Activated naive CD8-positive, alpha-beta T cell treated with anti-CD3 and anti-CD28 coated beads, Interleukin-2, amount 50 U/mL, for 24 hours (primary cell): ENCODE measurements around the gene SNCB.

Source experiments
- ATAC-seq: fragments of 150-1000 bp; cut with Tn5 transposase; one replicate; pipeline ENCODE4 v1.10.0; 2021
- DNase-seq: peaks from one replicate; pipeline ENCODE4 v3.0.0; 2021
- H3K27ac Mint-ChIP-seq: one replicate; pipeline ENCODE4 v1.8.0; 2021; ENCODE audit warnings: mild to moderate bottlenecking, mixed read lengths
- H3K27me3 Mint-ChIP-seq: one replicate; pipeline ENCODE4 v1.8.0; 2021; ENCODE audit warnings: mixed read lengths
- H3K36me3 Mint-ChIP-seq: one replicate; pipeline ENCODE4 v1.8.0; 2021; ENCODE audit warnings: low read depth, mixed read lengths
- H3K4me1 Mint-ChIP-seq: one replicate; pipeline ENCODE4 v1.8.0; 2021; ENCODE audit warnings: mixed read lengths
- H3K4me3 Mint-ChIP-seq: one replicate; pipeline ENCODE4 v1.8.0; 2021; ENCODE audit warnings: mild to moderate bottlenecking, moderate library complexity, mixed read lengths
- H3K9me3 Mint-ChIP-seq: one replicate; pipeline ENCODE4 v1.8.0; 2021; ENCODE audit warnings: mixed read lengths

The SNCB gene

DNA sequence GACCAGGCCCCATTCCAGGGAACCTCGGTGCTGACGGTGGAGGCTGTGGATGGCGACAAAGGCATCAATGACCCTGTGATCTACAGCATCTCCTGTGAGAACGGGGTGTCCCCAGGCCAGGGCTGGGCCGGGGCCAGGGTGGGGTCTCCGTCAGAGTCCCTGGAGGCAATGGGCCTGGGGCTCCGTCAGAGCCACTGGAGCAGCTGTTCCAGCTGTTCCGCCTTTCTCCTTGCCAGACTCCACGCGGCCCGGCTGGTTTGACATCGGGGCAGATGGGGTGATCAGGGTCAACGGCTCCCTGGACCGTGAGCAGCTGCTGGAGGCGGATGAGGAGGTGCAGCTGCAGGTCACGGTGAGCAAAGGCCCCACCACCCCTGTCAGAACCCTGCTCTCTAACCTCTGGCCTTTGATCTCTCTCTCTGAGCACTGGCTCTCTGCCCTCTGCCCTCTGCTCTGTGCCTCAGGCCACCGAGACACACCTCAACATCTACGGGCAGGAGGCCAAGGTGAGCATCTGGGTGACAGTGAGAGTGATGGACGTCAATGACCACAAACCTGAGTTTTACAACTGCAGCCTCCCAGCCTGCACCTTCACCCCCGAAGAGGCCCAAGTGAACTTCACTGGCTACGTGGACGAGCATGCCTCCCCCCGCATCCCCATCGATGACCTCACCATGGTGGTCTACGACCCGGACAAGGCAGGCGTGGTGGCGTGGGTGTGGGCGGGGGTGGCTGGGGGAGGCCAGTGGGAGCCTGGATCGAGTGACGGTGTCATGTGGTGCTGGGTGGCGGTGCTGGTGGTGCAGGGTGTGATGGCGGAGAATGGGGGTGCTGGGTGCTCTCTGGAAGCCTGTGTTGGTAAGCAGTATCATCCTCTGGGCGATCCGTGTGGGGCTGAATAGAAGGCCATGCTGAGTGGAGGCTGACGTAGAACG lies 54.6 kb downstream of the SNCB start:
- Mint-ChIP-seq H3K27ac (no peak overlapping the region), H3K36me3 (no peaks in the 10 kb centered on the region), H3K27me3 (peaks cover 2% of the 10 kb centered on the region), H3K9me3 (no peaks in the 10 kb centered on the region), H3K4me3 (no peak overlapping the region), H3K4me1 (no peaks in the 10 kb centered on the region)
- DNase-seq (no peak), ATAC-seq (no peak)

DNA sequence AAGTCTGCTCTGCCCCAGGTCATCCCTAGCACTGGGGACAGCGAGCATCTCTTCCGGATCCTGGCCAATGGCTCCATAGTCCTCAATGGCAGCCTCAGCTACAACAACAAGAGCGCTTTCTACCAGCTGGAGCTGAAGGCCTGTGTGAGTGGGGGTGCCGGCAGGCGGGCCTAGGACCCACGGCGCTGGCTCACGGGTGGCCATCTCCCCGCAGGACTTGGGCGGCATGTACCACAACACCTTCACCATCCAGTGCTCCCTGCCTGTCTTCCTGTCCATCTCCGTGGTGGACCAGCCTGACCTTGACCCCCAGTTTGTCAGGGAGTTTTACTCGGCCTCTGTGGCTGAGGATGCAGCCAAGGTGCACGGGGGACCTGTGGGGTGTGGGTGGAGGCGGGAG lies 55.3 kb downstream of the SNCB start:
- ATAC-seq, result no peak
- no peak overlapping the region for H3K4me3 Mint-ChIP-seq
- no peaks in the 10 kb centered on the region for H3K9me3 Mint-ChIP-seq
- H3K27me3 Mint-ChIP-seq, result peaks cover 2% of the 10 kb centered on the region
- H3K4me1 Mint-ChIP-seq, result no peaks in the 10 kb centered on the region
- no peak overlapping the region for H3K27ac Mint-ChIP-seq
- no peak for DNase-seq
- no peaks in the 10 kb centered on the region for H3K36me3 Mint-ChIP-seq

DNA sequence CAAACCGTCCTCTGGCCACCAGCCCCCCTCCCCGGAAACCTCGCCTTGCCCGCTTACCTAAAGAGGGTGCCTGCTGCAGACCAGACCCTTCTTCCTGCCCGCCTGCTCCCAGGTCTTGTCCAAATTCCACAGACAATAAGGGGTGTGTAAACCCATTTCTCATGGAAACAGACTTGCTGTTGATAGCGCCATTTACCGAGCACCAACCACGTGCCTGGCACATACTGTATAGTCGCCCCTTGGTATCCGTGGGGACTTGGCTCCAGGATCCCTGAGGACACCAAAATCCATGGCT lies 56.1 kb downstream of the SNCB start:
- Mint-ChIP-seq H3K27ac (no peak overlapping the region), H3K9me3 (no peaks in the 10 kb centered on the region), H3K36me3 (no peaks in the 10 kb centered on the region), H3K4me1 (no peaks in the 10 kb centered on the region), H3K27me3 (peaks cover 2% of the 10 kb centered on the region), H3K4me3 (no peak overlapping the region)
- DNase-seq (no peak), ATAC-seq (no peak)

- H3K36me3 Mint-ChIP-seq, result no peaks in the 10 kb centered on the region
These were observed 56.6 kb downstream of the SNCB start for GRCh38 chr5:176573564-176574296.

More at GRCh38 chr5:176573564-176574296, 56.6 kb downstream of the SNCB start:
- H3K27ac Mint-ChIP-seq, result no peak overlapping the region
- H3K27me3 Mint-ChIP-seq, result peaks cover 2% of the 10 kb centered on the region
- H3K4me3 Mint-ChIP-seq, result no peak overlapping the region
- H3K4me1 Mint-ChIP-seq, result no peaks in the 10 kb centered on the region
- ATAC-seq, result peak; percentile 86
- DNase-seq, result peak; percentile 87
- no peaks in the 10 kb centered on the region for H3K9me3 Mint-ChIP-seq
